Kidney epithelial cell (primary cell): Measurements from ENCODE around the gene CACNA2D1. TPM values are rescaled to one million over a fixed set of nuclear protein-coding genes. Genes with fewer than 3 reads are reported as not detected.

Source experiments
- DNase-seq: peaks from one replicate; pipeline ENCODE4 v3.0.0-alpha.2; 2010; ENCODE audit warnings: low read depth
- H3K27me3 ChIP-seq: 2 replicates; pipeline ENCODE4 v1.6.0; 2011; ENCODE audit warnings: low read length; ENCODE audit not compliant: control insufficient read depth, insufficient read depth
- H3K36me3 ChIP-seq: 2 replicates; pipeline ENCODE4 v1.5.1; 2011; ENCODE audit warnings: low read length; ENCODE audit not compliant: control insufficient read depth, insufficient read depth
- H3K4me3 ChIP-seq: 2 replicates; pipeline ENCODE4 v1.5.1; 2011; ENCODE audit warnings: low read depth, mild to moderate bottlenecking, control low read depth, low read length
- total RNA-seq: library from RNA; depleted of rRNA; stranded (reverse); fragments of >200 nt; gene quantifications from 2 replicates; pipeline ENCODE4 v1.2.3, GENCODE V29; 2015
- TF ChIP-seq, protein P1 (sequence below): IDR thresholded peaks from 2 replicates; pipeline ENCODE4 v1.5.1; 2011; ENCODE audit warnings: mild to moderate bottlenecking, moderate library complexity, low read length, control low read depth, inconsistent platforms; ENCODE audit not compliant: insufficient read depth, poor library complexity, severe bottlenecking

The CACNA2D1 gene
- total RNA-seq, 1 donor from 2014 or later, result 5.9 TPM

DNA sequence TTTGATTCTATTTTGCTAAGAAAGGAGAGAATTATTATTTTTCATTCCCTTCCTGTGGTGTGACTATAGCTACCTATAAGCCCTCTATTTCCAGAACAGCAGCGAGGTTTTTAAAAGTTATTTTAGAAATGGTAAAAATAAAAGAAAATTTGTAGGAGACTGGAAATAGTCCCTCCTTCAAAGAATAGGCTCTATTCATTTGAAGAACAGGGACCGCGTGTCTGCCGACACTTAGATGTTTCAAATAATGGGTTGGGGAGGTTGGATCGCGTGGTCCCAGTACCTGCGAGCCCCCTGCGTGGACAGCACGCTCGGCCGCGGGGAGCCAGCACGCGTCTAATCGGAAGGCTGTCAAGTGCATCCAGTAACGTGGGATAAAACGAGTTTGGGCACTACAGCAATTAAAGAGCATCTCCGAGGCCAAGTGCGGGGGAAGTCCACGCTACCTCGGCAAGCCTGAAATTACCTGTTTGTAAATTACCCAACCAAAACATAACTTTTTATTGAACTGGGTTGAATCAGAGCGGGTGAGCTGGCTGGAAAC is 1.0 kb downstream of the CACNA2D1 start:
- Histone ChIP-seq H3K36me3 (no peaks in the 10 kb centered on the region), H3K4me3 (peak overlapping the region; percentile 61), H3K27me3 (no peaks in the 10 kb centered on the region)
- no peak for DNase-seq
- TF ChIP-seq, protein P1, sequence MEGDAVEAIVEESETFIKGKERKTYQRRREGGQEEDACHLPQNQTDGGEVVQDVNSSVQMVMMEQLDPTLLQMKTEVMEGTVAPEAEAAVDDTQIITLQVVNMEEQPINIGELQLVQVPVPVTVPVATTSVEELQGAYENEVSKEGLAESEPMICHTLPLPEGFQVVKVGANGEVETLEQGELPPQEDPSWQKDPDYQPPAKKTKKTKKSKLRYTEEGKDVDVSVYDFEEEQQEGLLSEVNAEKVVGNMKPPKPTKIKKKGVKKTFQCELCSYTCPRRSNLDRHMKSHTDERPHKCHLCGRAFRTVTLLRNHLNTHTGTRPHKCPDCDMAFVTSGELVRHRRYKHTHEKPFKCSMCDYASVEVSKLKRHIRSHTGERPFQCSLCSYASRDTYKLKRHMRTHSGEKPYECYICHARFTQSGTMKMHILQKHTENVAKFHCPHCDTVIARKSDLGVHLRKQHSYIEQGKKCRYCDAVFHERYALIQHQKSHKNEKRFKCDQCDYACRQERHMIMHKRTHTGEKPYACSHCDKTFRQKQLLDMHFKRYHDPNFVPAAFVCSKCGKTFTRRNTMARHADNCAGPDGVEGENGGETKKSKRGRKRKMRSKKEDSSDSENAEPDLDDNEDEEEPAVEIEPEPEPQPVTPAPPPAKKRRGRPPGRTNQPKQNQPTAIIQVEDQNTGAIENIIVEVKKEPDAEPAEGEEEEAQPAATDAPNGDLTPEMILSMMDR, result no peak

DNA sequence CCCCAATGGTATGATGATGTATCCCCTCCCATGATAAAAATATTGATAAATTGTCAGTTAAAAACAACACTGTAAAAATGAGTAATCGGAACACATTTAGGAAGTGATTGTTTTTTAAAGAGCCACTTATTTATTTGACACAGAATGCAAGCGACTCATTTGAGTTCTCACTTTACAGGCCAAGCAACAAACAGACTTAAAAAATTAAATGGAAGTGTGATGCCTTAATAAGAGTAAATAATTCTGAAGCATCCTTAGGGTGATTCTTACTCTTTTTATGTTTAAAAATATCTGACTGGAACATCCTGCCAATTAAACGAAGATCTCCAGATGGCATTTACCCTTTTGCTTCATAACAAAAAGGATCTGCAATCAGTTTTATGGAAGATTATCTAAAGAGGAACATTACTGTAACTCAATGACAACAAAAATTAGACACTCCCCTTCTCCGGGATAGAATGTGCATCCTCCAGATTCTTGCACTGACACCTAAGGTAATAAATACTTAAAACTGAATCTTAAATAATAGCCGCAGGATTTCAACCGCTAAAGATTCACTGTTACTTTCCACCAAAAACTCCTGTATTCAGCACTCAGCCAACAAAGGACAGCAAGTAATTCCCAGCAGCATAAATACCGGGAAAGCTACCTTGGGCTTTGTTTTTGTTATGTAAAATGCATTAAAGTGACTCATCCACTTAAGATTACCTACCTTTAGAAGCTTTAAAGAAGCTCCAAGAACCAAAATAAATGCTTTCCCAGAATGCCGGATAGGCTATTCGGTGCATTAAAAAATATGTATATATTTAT is 1.7 kb downstream of the CACNA2D1 start:
- H3K4me3 ChIP-seq, result no peak overlapping the region
- DNase-seq, result no peak
- TF ChIP-seq, protein P1, result no peak
- no peaks in the 10 kb centered on the region for H3K27me3 ChIP-seq
- no peaks in the 10 kb centered on the region for H3K36me3 ChIP-seq

DNA sequence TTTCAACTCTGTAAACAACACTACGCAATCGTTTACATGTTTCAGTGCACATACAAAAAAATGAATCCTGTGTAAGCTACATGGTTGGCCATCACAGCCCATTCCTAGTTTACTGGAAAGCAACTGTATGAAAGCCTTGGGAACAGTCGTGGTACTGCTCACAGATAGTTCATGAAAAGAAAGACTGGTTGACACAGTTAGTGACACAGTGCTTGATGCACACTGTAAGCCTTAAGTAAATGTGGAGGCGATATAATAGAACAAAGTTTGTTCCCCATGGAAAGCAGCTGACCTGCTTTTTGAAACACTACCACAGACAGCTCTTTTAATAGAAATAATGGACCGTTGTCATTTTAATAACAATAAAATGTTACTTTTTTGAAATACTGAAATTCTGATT is 5.1 kb downstream of the CACNA2D1 start:
- TF ChIP-seq, protein P1, result no peak
- H3K36me3 ChIP-seq, result no peaks in the 10 kb centered on the region
- H3K4me3 ChIP-seq, result no peak overlapping the region
- no peaks in the 10 kb centered on the region for H3K27me3 ChIP-seq
- no peak for DNase-seq

DNA sequence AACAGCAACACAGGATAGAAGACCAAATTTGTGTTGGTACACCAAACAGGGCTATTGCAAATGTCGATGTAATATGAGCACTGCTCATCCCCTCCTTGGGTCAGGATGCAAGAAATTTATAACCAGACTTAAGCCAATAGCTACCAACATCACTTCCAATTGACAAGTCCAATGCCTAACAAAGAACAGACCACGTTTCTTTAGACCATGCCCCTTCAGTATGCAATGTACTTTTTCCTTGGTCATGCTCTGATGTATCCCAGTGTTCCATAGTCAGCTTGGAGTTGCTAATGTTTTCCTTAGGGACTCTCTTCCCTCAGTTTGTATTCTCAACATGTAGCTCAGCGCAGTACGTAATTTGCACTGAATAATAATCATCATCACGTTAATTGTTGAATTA is 7.8 kb downstream of the CACNA2D1 start:
- H3K4me3 ChIP-seq, result no peak overlapping the region
- DNase-seq, result no peak
- TF ChIP-seq, protein P1, result no peak
- no peaks in the 10 kb centered on the region for H3K27me3 ChIP-seq
- no peaks in the 10 kb centered on the region for H3K36me3 ChIP-seq

DNA sequence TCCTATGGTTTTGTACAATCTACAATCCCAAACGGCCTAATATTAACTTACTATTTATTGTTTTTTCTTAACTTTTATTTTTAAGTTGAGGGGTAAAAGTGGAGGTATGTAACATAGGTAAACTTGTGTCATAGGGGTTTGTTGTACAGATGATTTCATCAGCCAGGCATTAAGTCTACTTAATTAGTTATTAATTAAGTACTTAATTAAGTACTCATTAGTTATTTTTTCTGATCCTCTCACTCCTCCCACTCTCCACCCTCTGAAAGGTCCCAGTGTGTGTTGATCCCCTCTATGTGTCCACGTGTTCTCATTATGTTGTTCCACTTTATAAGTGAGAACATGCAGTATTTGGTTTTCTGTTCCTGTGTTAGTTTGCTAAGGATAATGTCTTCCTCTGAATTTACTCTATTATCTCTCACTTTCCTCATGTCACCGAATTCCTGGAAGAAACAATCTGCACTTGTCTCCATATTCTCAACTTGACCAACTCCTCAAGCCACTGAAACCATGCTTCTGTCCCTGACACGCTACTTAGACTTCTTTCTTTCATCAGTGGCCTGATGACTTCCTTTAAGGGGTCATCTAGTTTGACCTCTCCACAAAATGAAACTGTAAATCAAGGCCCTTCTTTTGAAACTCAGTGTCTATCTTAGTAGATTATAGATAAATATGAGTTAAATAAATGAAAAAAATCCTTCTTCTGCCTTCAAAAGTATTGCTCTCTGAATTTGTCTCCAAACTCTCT is 9.1 kb downstream of the CACNA2D1 start:
- no peaks in the 10 kb centered on the region for H3K36me3 ChIP-seq
- H3K27me3 ChIP-seq, result no peaks in the 10 kb centered on the region
- DNase-seq, result no peak
- no peak overlapping the region for H3K4me3 ChIP-seq
- TF ChIP-seq, protein P1, result no peak
